Body of pancreas (tissue), 4 donors: Measurements from ENCODE around the gene FUT8.

Experiments
- CTCF ChIP-seq, 7 experiments: fragments of 450-650 bp in 4 of 7; fragments of 200-600 bp in 3 of 7; sonication (generic) in 3 of 7; IDR thresholded peaks; one replicate each; pipeline ENCODE4 v1.5.1; 2016 to 2019; ENCODE audit warnings: antibody characterized with exemption in 7 of 7
- POLR2A ChIP-seq, 3 donors: fragments of 450-650 bp; IDR thresholded peaks; one replicate each; pipeline ENCODE4 v1.6.1; 2016; ENCODE audit warnings: antibody characterized with exemption in 3 of 3, mild to moderate bottlenecking in 2 of 3

GRCh38 chr14:65434216-65434850, 21.8 kb downstream of the FUT8 start:
- no peak for TF ChIP-seq CTCF (IDR thresholded peaks at IDR 0.05)
- TF ChIP-seq POLR2A (IDR thresholded peaks at IDR 0.05) = no peak
